PC-9 (cell line): ENCODE data around the gene CCDC12.

Source experiments
- CTCF ChIP-seq: fragments of 200-600 bp; sonication (generic); conservative IDR thresholded peaks from 2 replicates; pipeline ENCODE4 v1.6.1; 2017; ENCODE audit warnings: mixed run types, antibody characterized with exemption, mild to moderate bottlenecking, moderate library complexity
- EZH2 ChIP-seq: fragments of 200-600 bp; sonication (generic); IDR thresholded peaks from 2 replicates; pipeline ENCODE4 v1.8.0; 2017; ENCODE audit warnings: antibody characterized with exemption, low read depth

DNA sequence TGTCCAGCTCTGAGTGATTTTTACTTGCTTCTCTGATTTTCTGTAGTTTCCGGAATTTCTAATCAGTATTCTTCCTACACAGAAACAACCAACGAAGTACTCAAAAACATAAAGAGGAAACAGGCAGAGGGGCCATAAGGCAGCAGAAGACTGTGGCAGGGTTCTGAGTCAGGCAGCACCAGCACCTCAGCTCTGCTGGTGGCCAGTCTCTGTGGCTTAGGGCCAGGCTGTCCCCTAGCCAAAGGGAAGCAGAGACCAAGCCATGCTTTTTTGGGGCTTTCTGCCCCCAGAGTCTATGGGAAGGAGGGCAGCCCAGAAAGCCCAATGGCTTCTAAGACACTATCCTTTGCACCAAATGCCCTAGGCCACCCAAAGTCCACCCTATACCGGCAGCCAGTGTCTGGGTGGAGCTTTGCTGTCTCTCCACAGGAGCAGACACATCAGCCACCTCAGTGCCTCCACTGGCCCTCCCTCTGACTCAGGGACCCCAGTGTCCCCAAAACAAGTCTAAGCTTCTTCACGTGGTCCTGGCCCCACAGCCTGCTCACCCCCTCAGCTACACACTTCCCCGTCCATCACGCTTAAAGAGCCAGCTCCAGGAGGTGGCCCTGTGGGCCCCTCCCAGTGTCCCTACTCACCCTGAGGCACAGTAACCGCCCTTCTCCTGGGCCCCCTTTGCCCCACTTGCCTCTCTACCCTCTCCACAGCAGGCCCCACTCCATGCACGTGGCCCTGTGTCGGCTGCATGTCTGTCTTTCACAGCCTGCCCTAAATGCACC lies 46.2 kb downstream of the CCDC12 start:
- TF ChIP-seq CTCF (no peak), EZH2 (no peak)
